HEK293T (cell line): ENCODE measurements around the gene TBC1D5.

Experiments used
- CTCF ChIA-PET: fragments of 350-600 bp; formaldehyde crosslinking; extraction: SDS; loops from one replicate; lab custom pipeline; 2021; ENCODE audit warnings: antibody characterized with exemption, inconsistent platforms; lab: Yijun Ruan, JAX
- POLR2A ChIA-PET: fragments of 350-600 bp; formaldehyde crosslinking; extraction: SDS; loops from one replicate; lab custom pipeline; 2020; ENCODE audit warnings: antibody characterized with exemption, inconsistent platforms; lab: Yijun Ruan, JAX
- DNase-seq: peaks from one replicate; pipeline ENCODE4 v3.0.0; 2012; ENCODE audit warnings: mixed read lengths; ENCODE audit errors: extremely low spot score
- ARNT ChIP-seq: fragments of 450-650 bp; IDR thresholded peaks from 2 replicates; pipeline ENCODE4 v1.6.1; 2017; ENCODE audit warnings: mild to moderate bottlenecking
- BHLHE40 ChIP-seq: fragments of 450-650 bp; IDR thresholded peaks from 2 replicates; pipeline ENCODE4 v1.6.1; 2016; ENCODE audit warnings: mild to moderate bottlenecking, moderate library complexity, borderline replicate concordance
- CTBP1 ChIP-seq: fragments of 450-650 bp; IDR thresholded peaks from 2 replicates; pipeline ENCODE4 v1.6.1; 2016; ENCODE audit warnings: borderline replicate concordance
- ELF4 ChIP-seq: fragments of 450-650 bp; IDR thresholded peaks from 2 replicates; pipeline ENCODE4 v1.6.1; 2017; ENCODE audit warnings: antibody characterized with exemption
- FOXA1 ChIP-seq: fragments of 450-650 bp; IDR thresholded peaks from 2 replicates; pipeline ENCODE4 v1.6.1; 2016; ENCODE audit warnings: mild to moderate bottlenecking
- FOXK2 ChIP-seq: fragments of 450-650 bp; IDR thresholded peaks from 2 replicates; pipeline ENCODE4 v1.6.1; 2016; ENCODE audit warnings: mild to moderate bottlenecking
- FOXM1 ChIP-seq: fragments of 450-650 bp; IDR thresholded peaks from 2 replicates; pipeline ENCODE4 v1.6.1; 2017; ENCODE audit warnings: mild to moderate bottlenecking, borderline replicate concordance
- HDGF ChIP-seq: fragments of 450-650 bp; IDR thresholded peaks from 2 replicates; pipeline ENCODE4 v1.6.1; 2017; ENCODE audit warnings: antibody characterized with exemption, borderline replicate concordance
- L3MBTL2 ChIP-seq: fragments of 450-650 bp; conservative IDR thresholded peaks from 2 replicates; pipeline ENCODE4 v1.6.1; 2016; ENCODE audit warnings: mild to moderate bottlenecking
- LEF1 ChIP-seq: fragments of 450-650 bp; IDR thresholded peaks from 2 replicates; pipeline ENCODE4 v1.6.1; 2017; ENCODE audit warnings: mild to moderate bottlenecking, borderline replicate concordance
- NFRKB ChIP-seq: fragments of 450-650 bp; IDR thresholded peaks from 2 replicates; pipeline ENCODE4 v1.6.1; 2016; ENCODE audit warnings: mild to moderate bottlenecking, moderate library complexity
- PKNOX1 ChIP-seq: fragments of 450-650 bp; IDR thresholded peaks from 2 replicates; pipeline ENCODE4 v1.6.1; 2016
- SP1 ChIP-seq: fragments of 450-650 bp; IDR thresholded peaks from 2 replicates; pipeline ENCODE4 v1.6.1; 2017
- SUZ12 ChIP-seq: fragments of 450-650 bp; IDR thresholded peaks from 2 replicates; pipeline ENCODE4 v1.6.1; 2016; ENCODE audit warnings: mild to moderate bottlenecking
- TARDBP ChIP-seq: fragments of 450-650 bp; IDR thresholded peaks from 2 replicates; pipeline ENCODE4 v1.6.1; 2016
- ZNF384 ChIP-seq: fragments of 450-650 bp; IDR thresholded peaks from 2 replicates; pipeline ENCODE4 v1.6.1; 2016

The TBC1D5 gene

DNA sequence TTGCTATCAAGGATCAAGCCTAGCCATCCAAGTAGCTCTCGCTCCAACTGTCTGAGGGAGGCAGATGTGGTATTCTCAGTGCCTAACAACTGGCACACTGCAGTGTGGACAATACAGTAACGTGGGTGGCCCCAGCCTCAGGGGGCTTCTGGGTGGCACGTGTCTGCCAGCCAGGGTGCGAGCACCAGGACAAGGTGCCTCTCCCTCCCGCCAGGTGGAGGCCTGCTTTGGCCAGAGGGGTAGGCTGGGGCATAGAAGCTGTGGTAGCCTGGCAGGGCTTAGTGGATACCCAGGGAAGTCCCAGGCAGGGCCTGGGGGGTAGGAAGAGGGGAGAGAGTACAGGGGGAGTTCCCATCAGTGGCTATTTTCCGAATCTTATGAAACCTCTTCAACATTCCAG, 623.7 kb downstream of the TBC1D5 start:
- no peak for DNase-seq
- ChIA-PET CTCF (no interaction called here), POLR2A (no interaction called here)
- TF ChIP-seq FOXK2 (no peak), HDGF (no peak), FOXA1 (no peak)

GRCh38 chr3:17116007-17116600, 626.3 kb downstream of the TBC1D5 start:
- no peak for TF ChIP-seq HDGF
- no peak for TF ChIP-seq PKNOX1
- TF ChIP-seq SP1 = no peak
- TF ChIP-seq FOXK2 = no peak
- TF ChIP-seq L3MBTL2 = no peak
- TF ChIP-seq ZNF384 = no peak
- no peak for TF ChIP-seq LEF1
- TF ChIP-seq SUZ12 = no peak
- TF ChIP-seq NFRKB = no peak
- TF ChIP-seq ELF4 = no peak
- TF ChIP-seq TARDBP = no peak
- TF ChIP-seq FOXM1 = no peak
- TF ChIP-seq ARNT = no peak
- TF ChIP-seq FOXA1 = no peak
- TF ChIP-seq CTBP1 = no peak
- ChIA-PET POLR2A (no interaction called here), CTCF (no interaction called here)
- DNase-seq = no peak

DNA sequence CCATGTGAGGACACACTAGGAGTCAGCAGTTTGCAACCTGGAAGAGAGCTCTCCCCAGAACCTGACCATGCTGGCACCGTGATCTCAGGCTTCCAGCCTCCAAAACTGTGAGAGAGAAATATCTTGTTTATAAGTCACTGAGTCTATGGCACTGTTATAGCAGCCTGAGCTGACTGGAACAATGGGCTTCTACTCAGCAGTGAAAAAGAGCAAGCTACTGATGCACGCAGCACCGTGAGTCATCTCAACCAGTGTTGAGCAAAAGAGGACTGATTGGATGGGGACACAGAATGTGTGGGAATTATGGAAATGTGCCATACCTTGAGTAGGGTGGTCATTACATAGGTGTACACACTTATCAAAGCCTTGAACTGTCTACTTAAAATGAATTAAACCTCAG, 627.2 kb downstream of the TBC1D5 start:
- ChIA-PET CTCF (no interaction called here), POLR2A (no interaction called here)
- no peak for DNase-seq
- TF ChIP-seq CTBP1 (no peak), ARNT (no peak), LEF1 (no peak), FOXK2 (no peak), TARDBP (no peak)

DNA sequence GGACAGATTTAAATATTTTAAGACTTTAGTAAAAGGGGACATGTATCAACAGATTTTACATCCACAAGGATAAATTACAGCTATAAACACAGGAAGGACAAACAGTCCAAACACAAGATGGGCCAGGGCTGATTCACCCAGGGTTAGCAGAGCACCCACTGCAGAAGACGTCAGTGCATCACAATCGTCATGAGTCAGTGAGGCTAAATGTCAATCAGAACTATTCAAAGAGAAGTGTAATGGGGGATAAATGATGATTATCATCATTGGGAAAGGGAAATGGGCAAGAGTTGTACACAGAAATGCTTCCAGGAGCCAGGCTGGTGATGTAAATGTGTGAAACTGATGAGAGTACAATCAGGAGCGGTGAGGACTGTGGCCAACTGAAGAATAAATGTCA, 630.8 kb downstream of the TBC1D5 start:
- ChIA-PET CTCF (no interaction called here), POLR2A (no interaction called here)
- no peak for DNase-seq
- TF ChIP-seq SP1 (no peak), FOXM1 (no peak), SUZ12 (no peak)

GRCh38 chr3:17110660-17111396, 631.6 kb downstream of the TBC1D5 start:
- no peak for DNase-seq
- ChIA-PET CTCF (no interaction called here), POLR2A (no interaction called here)
- TF ChIP-seq BHLHE40 (no peak), ARNT (no peak), FOXA1 (no peak), ELF4 (no peak), HDGF (no peak), SP1 (no peak), NFRKB (no peak), CTBP1 (no peak), FOXM1 (no peak), TARDBP (no peak), L3MBTL2 (no peak), PKNOX1 (no peak)
